ENCODE data around the gene DNM3.

The DNM3 gene

DNA sequence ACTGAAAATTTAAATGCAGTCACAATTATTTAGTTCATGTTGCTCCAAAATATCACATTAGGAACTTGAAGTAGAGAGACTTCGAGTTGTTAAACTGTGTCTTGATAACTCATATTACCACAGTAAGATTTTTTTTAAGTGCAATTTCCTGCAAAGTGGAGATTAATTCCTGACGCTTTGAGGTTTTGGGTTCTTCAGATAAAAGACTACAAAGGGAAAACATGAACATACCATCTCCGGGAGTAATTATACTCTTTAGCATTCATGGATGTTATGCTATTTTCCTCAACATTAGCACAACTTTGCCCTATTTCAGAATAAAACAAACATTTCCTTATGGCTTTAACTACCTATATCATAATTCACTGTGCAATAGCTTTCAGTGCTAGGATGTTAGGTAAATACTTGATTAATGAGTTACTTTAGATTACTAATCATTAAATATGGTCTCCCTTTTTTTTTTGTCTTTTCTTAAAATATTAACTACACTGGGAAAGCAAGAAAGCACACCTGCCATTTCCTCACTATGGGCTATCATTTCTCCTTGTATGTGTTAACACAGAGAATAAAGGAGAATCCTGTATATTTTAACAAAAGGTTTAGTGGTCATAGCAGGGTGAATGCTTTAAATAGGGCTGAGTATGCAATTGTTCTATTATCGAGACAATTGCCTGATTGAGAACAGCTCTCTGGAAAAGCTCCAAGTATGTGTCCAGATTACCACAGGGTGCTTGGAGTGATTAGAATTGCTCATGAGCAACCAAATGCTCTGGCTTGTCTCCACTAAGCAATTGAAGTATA lies 326.7 kb downstream of the DNM3 start:
- TF ChIP-seq POLR2A (IDR thresholded peaks at IDR 0.05; ENCODE audit: low read length) (no peak), GATA1 (IDR thresholded peaks at IDR 0.05; ENCODE audit: low read depth, low read length) (no peak)
- DNase-seq, result no peak

- DNase-seq, result no peak
- TF ChIP-seq POLR2A (IDR thresholded peaks at IDR 0.05; ENCODE audit: low read length) (no peak), GATA1 (IDR thresholded peaks at IDR 0.05; ENCODE audit: low read depth, low read length) (no peak)
These were observed 327.2 kb downstream of the DNM3 start for GRCh38 chr1:172168597-172168872.

DNA sequence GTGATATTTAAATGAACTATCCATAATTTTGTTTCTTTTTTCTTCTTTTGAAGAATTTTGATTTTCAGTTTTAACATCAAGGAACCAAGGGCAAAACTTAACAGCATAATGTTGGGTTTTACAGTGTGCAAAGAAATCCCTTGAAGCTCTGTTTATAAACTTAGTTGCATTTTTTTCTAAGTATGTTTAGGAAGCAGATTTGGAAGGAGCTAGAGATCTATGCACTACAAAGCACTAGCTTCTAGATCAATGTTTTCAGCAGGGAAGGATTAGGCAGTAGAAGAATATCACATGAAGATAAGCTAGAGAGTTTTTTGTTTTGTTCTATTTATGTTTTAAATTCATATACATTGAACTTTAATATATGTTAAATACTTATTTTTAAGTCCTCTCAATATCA lies 328.5 kb downstream of the DNM3 start:
- no peak for TF ChIP-seq GATA1 (IDR thresholded peaks at IDR 0.05; ENCODE audit: low read depth, low read length)
- TF ChIP-seq POLR2A (IDR thresholded peaks at IDR 0.05; ENCODE audit: low read length), result no peak
- DNase-seq, result no peak

- TF ChIP-seq POLR2A (IDR thresholded peaks at IDR 0.05; ENCODE audit: low read length) (no peak), GATA1 (IDR thresholded peaks at IDR 0.05; ENCODE audit: low read depth, low read length) (no peak)
- DNase-seq, result no peak
These were observed 331.1 kb downstream of the DNM3 start for GRCh38 chr1:172172352-172172831.

DNA sequence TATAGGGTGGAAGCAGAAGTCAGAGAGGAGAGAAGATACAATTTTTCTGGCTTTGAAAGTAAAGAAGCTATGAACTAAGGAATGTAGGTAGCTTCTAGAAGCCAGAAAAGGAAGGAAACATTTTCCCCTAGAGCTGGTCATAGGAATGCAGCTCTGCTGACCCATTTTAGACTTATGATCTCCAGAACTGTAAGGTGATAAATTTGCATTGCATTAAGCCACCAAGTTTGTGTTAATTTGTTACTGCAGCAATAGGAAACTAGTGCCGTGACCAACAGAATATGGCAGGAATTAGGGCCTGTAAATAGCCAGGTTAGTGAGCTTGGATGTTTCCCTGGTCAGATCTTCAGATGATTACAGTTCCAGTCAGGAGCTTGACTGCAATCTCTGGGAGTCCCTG lies 334.9 kb downstream of the DNM3 start:
- no peak for DNase-seq
- TF ChIP-seq POLR2A (IDR thresholded peaks at IDR 0.05; ENCODE audit: low read length) (no peak), GATA1 (IDR thresholded peaks at IDR 0.05; ENCODE audit: low read depth, low read length) (no peak)

DNA sequence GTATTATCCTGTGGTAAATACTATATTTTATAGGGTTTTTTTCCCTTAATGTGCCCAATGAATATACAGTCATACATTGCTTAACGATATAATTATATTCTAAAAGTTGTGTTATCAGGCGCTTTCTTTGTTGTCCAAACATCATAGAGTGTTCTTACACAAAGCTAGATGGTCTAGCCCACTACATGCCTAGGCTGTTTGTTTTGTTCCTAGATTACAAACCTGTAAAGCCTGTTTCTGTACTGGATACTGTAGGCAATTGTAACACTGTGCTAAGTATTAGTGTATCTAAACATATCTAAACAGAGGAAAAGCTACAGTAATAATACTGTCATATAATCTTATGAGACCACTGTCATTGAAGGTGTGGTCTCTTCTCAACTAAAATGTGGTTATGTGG lies 336.6 kb downstream of the DNM3 start:
- no peak for TF ChIP-seq POLR2A (IDR thresholded peaks at IDR 0.05; ENCODE audit: low read length)
- TF ChIP-seq GATA1 (IDR thresholded peaks at IDR 0.05; ENCODE audit: low read depth, low read length), result no peak
- DNase-seq, result no peak

DNA sequence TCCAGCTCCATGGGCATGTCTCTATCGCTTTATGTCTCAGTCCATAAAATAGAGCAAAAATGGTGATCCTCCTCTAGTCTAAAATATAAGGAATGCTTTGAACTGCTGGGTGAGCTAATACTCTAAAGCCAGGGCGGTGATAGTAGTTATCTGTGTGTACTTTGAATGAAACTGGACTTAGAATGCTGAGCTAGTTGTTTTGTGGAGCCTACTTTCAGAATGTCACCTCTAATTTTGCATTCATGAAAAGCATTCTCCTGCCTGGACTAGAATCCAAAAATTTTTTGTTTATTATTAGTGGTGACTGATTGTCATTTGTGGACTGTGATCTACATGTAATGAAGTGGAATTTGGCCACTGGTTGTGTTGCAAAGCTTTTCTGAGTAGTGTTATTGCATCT lies 337.6 kb downstream of the DNM3 start:
- TF ChIP-seq POLR2A (IDR thresholded peaks at IDR 0.05; ENCODE audit: low read length) (no peak), GATA1 (IDR thresholded peaks at IDR 0.05; ENCODE audit: low read depth, low read length) (no peak)
- DNase-seq, result no peak

- DNase-seq, result no peak
- no peak for TF ChIP-seq GATA1 (IDR thresholded peaks at IDR 0.05; ENCODE audit: low read depth, low read length)
- no peak for TF ChIP-seq POLR2A (IDR thresholded peaks at IDR 0.05; ENCODE audit: low read length)
These were observed 338.6 kb downstream of the DNM3 start for GRCh38 chr1:172179918-172180317.

- TF ChIP-seq GATA1 (IDR thresholded peaks at IDR 0.05; ENCODE audit: low read depth, low read length) (no peak), POLR2A (IDR thresholded peaks at IDR 0.05; ENCODE audit: low read length) (no peak)
These were observed 339.4 kb downstream of the DNM3 start for GRCh38 chr1:172180501-172181285.

DNA sequence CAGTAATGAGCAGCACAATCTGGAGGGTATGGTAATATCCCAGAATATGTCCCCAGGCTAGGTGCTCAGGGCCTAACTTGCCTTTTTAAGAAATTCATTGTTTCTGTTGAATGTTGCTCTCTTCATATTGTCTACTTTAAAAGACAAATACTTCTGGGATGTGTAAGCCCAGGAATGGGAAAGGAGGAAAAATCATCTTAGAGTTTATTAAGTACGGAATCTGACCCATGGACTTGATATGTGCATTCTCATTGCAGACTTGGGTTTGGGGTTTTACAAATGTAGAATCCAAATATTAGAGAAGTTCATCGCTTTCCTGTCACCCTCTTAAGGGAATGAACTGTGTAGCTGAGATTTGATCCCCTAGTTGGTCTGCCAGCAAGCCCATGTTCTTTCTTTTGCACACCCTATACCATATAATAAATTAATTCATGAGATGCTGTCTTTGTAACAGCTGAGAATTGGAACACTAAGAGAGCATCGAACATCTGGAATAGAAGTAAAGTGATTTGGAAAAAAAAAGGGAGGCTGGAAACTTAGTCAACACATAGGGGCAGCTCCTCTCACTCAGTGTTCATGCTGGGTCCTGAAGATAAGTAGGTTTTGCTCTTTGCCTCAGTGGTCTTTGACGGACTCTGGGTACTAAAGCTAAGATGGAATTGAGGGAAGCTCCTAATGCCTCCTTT lies 343.4 kb downstream of the DNM3 start:
- no peak for DNase-seq
- TF ChIP-seq GATA1 (IDR thresholded peaks at IDR 0.05; ENCODE audit: low read depth, low read length) (no peak), POLR2A (IDR thresholded peaks at IDR 0.05; ENCODE audit: low read length) (no peak)

More at GRCh38 chr1:172180501-172181285, 339.4 kb downstream of the DNM3 start:
- DNase-seq, result no peak

DNA sequence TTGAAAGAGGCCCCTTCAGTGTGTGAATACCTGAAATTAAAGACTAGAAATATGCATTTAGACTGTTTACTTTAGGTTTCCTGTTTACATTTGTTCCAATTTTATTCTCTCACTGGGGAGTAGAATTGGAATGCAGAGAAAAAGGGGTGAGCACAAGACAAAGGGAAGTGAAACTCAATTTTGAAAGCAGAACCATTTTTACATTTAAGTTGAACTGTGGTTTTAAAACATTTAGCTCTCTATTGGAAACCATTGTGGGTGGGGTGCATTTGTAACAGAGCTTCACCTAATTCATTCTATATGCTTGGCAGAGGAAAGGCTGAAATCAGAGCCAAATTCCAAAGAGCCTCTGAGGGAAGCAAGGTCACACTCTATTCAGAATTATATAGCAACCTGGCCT lies 343.9 kb downstream of the DNM3 start:
- TF ChIP-seq POLR2A (IDR thresholded peaks at IDR 0.05; ENCODE audit: low read length) (no peak), GATA1 (IDR thresholded peaks at IDR 0.05; ENCODE audit: low read depth, low read length) (no peak)
- DNase-seq, result no peak

DNA sequence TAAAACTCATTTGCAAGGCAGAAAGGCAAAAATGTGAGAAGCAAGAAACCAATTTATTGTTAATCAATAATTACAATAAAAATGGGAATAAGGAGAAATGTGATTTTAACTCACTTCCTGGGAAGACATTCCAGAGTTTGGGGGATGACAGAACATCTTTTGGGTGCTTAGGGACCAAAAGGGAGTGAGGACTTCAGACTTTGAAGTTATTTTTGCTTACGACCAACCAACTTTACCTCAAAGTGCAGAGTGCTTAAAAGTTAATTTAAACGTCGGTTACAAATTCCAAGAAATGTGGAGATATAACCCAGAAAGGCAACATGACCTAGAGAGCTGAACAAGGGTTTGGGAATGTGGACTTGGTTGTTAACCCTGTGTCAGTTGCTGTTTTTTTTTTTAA lies 344.7 kb downstream of the DNM3 start:
- TF ChIP-seq GATA1 (IDR thresholded peaks at IDR 0.05; ENCODE audit: low read depth, low read length) (no peak), POLR2A (IDR thresholded peaks at IDR 0.05; ENCODE audit: low read length) (no peak)
- DNase-seq, result no peak

- DNase-seq, result no peak
- TF ChIP-seq GATA1 (IDR thresholded peaks at IDR 0.05; ENCODE audit: low read depth, low read length) (no peak), POLR2A (IDR thresholded peaks at IDR 0.05; ENCODE audit: low read length) (no peak)
These were observed 360.3 kb downstream of the DNM3 start for GRCh38 chr1:172201572-172201971.

- DNase-seq, result no peak
- TF ChIP-seq POLR2A (IDR thresholded peaks at IDR 0.05; ENCODE audit: low read length), result no peak
- no peak for TF ChIP-seq GATA1 (IDR thresholded peaks at IDR 0.05; ENCODE audit: low read depth, low read length)
These were observed 362.0 kb downstream of the DNM3 start for GRCh38 chr1:172203135-172203823.
